DND-41 (cell line): ENCODE data around the gene PHKB.

Source experiments
- ATAC-seq: fragments of 200-7000 bp; cut with Tn5 transposase; 3 replicates; pipeline ENCODE4 v1.9.1; 2021; ENCODE audit warnings: low read depth; ENCODE audit not compliant: insufficient read depth
- DNase-seq: peaks from one replicate; pipeline ENCODE4 v3.0.0-alpha.2; 2020
- H2AFZ ChIP-seq: 2 replicates; pipeline ENCODE4 v1.6.0; 2012; ENCODE audit warnings: low read depth, low read length
- H3K27ac ChIP-seq: 2 replicates; pipeline ENCODE4 v1.5.1; 2012; ENCODE audit warnings: low read length, inconsistent platforms
- H3K27me3 ChIP-seq: fragments of 200-600 bp; sonication (generic); 2 replicates; pipeline ENCODE4 v1.6.0; 2012; ENCODE audit warnings: low read length, mild to moderate bottlenecking, inconsistent platforms; ENCODE audit not compliant: insufficient read depth, poor library complexity
- H3K36me3 ChIP-seq: 2 replicates; pipeline ENCODE4 v1.5.1; 2012; ENCODE audit warnings: low read length, inconsistent platforms; ENCODE audit not compliant: insufficient read depth
- H3K4me1 ChIP-seq: 2 replicates; pipeline ENCODE4 v1.5.1; 2012; ENCODE audit warnings: mild to moderate bottlenecking, low read length; ENCODE audit not compliant: insufficient read depth
- H3K4me2 ChIP-seq: 2 replicates; pipeline ENCODE4 v1.6.0; 2012; ENCODE audit warnings: mild to moderate bottlenecking, moderate library complexity, low read length, inconsistent platforms; ENCODE audit not compliant: insufficient read depth
- H3K4me3 ChIP-seq, 2 experiments: fragments of 200-600 bp in 1 of 2; shearing (Covaris generic) in 1 of 2; 2 replicates each; pipeline ENCODE4 v1.5.1; 2012 to 2016; ENCODE audit warnings: inconsistent platforms in 2 of 2, low read length in 2 of 2, mild to moderate bottlenecking in 2 of 2, low read depth in 1 of 2, moderate library complexity in 1 of 2
- H3K79me2 ChIP-seq: 2 replicates; pipeline ENCODE4 v1.6.0; 2012; ENCODE audit warnings: low read length, inconsistent platforms; ENCODE audit not compliant: insufficient read depth
- H3K9ac ChIP-seq: 2 replicates; pipeline ENCODE4 v1.6.0; 2012; ENCODE audit warnings: low read depth, mild to moderate bottlenecking, inconsistent platforms, low read length, moderate library complexity
- H3K9me3 ChIP-seq: 2 replicates; pipeline ENCODE4 v1.5.1; 2012; ENCODE audit warnings: low read length, moderate library complexity, mild to moderate bottlenecking, inconsistent platforms; ENCODE audit not compliant: insufficient read depth, severe bottlenecking
- H4K20me1 ChIP-seq: 2 replicates; pipeline ENCODE4 v1.6.0; 2012; ENCODE audit warnings: low read length; ENCODE audit not compliant: insufficient read depth
- CTCF ChIP-seq: IDR thresholded peaks from 2 replicates; pipeline ENCODE4 v1.5.1; 2012; ENCODE audit warnings: borderline replicate concordance, low read length, moderate library complexity, mild to moderate bottlenecking; ENCODE audit not compliant: poor library complexity, severe bottlenecking; ENCODE audit errors: extremely low read depth
- EZH2 ChIP-seq: IDR thresholded peaks from 3 replicates; pipeline ENCODE4 v1.6.1; 2012; ENCODE audit warnings: borderline replicate concordance, low read depth, mild to moderate bottlenecking, moderate library complexity, low read length, inconsistent platforms; ENCODE audit not compliant: severe bottlenecking

The PHKB gene

DNA sequence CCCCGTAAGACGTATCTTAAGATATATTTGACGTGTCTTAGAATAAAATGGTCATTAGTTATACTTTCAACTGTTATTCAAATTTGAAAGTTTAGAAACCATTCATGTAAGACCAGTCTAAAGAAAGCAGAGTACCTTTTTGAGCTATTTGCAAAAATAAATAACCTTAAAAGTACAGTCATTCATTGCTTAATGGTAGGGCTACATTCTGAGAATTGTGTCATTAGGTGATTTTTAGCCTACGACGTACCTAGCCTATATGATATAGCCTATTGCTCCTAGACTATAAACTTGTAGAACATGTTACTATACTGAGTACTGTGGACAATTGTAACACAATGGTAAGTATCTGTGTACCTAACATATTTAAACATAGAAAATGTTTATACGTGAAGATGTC, 139.2 kb downstream of the PHKB start:
- Histone ChIP-seq H4K20me1 (no peaks in the 10 kb centered on the region), H3K9ac (no peak overlapping the region), H3K36me3 (peaks cover 6% of the 10 kb centered on the region; the same call in 1 of the 2 replicates), H3K4me3 (no peak overlapping the region), H3K4me2 (no peak overlapping the region), H3K9me3 (no peaks in the 10 kb centered on the region), H3K27me3 (no peaks in the 10 kb centered on the region), H3K79me2 (no peaks in the 10 kb centered on the region), H3K27ac (no peak overlapping the region), H2AFZ (no peak overlapping the region), H3K4me1 (no peaks in the 10 kb centered on the region)
- no peak for ATAC-seq
- no peak for DNase-seq
- TF ChIP-seq CTCF (no peak), EZH2 (no peak)

GRCh38 chr16:47604306-47604705, 143.2 kb downstream of the PHKB start:
- H3K9me3 ChIP-seq, result peaks cover 3% of the 10 kb centered on the region
- no peaks in the 10 kb centered on the region for H3K79me2 ChIP-seq
- ATAC-seq (no peak), DNase-seq (no peak)
- H3K4me1 ChIP-seq, result no peaks in the 10 kb centered on the region
- H3K36me3 ChIP-seq, result peaks cover 7% of the 10 kb centered on the region; the same call in 1 of the 2 replicates
- no peak overlapping the region for H3K9ac ChIP-seq
- H3K4me3 ChIP-seq, result no peak overlapping the region
- H3K27me3 ChIP-seq, result no peaks in the 10 kb centered on the region
- no peak overlapping the region for H3K4me2 ChIP-seq
- TF ChIP-seq CTCF, result no peak
- TF ChIP-seq EZH2, result no peak
- no peak overlapping the region for H3K27ac ChIP-seq
- H4K20me1 ChIP-seq, result no peaks in the 10 kb centered on the region
- H2AFZ ChIP-seq, result no peak overlapping the region

- Histone ChIP-seq H2AFZ (no peak overlapping the region), H3K4me3 (no peak overlapping the region), H4K20me1 (no peaks in the 10 kb centered on the region), H3K9ac (no peak overlapping the region), H3K27me3 (no peaks in the 10 kb centered on the region), H3K27ac (no peak overlapping the region), H3K36me3 (peaks cover 15% of the 10 kb centered on the region), H3K9me3 (peaks cover 3% of the 10 kb centered on the region), H3K4me2 (no peak overlapping the region), H3K4me1 (no peaks in the 10 kb centered on the region), H3K79me2 (no peaks in the 10 kb centered on the region)
- DNase-seq, result no peak
- TF ChIP-seq CTCF (no peak), EZH2 (no peak)
- no peak for ATAC-seq
These were observed 149.9 kb downstream of the PHKB start for GRCh38 chr16:47611042-47611441.

DNA sequence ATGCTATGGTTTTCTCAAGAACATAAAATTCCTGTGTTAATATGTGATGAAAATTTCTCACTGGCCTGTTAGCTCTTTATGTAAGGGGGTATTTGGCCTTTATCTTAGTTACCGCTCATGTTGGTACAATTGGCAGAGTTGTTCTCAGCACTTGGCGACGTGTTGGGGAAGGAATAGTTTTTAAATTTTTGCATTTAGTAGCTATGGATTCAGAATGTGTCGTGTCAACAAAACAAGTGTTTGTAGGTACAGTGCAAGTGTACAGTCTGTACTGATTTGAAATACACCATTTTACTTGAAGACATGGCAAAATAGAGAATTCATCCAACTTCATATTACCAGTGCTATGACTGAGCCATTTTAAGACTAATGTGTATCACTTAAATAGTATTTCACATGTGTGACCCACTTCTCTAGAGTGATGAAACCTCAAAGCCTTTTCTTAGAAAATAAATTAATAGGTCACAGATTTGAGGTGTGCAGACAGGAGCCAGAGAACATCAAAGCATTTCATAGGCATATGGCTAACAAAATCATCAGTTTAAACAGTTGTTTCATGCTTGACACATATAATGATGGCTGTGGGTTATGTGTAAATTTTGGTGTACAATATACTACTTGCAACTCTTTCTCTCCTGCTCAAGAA, 150.8 kb downstream of the PHKB start:
- no peaks in the 10 kb centered on the region for H3K27me3 ChIP-seq
- ATAC-seq, result no peak

More for the DNA sequence above, 150.8 kb downstream of the PHKB start:
- Histone ChIP-seq H3K36me3 (peaks cover 12% of the 10 kb centered on the region), H2AFZ (no peak overlapping the region), H3K27ac (no peak overlapping the region), H3K4me1 (no peaks in the 10 kb centered on the region), H3K4me3 (no peak overlapping the region), H3K4me2 (no peak overlapping the region), H3K79me2 (no peaks in the 10 kb centered on the region), H4K20me1 (no peaks in the 10 kb centered on the region), H3K9me3 (peaks cover 3% of the 10 kb centered on the region), H3K9ac (no peak overlapping the region)
- DNase-seq, result no peak
- TF ChIP-seq CTCF, result no peak
- TF ChIP-seq EZH2, result no peak
